PFSK-1 (cell line): ENCODE measurements around the gene ADAM17.

Source experiments
- FOXP2 ChIP-seq: optimal IDR thresholded peaks from 2 replicates; pipeline ENCODE3; 2011; ENCODE audit warnings: borderline replicate concordance, control low read depth, inconsistent platforms; ENCODE audit not compliant: insufficient read depth; ENCODE audit errors: extremely low read length, extremely low read depth
- POLR2AphosphoS5 ChIP-seq: IDR thresholded peaks from 2 replicates; pipeline ENCODE4 v1.6.1; 2012; ENCODE audit warnings: low read depth, mild to moderate bottlenecking, control low read depth, low read length, moderate library complexity
- REST ChIP-seq, 2 experiments: IDR thresholded peaks; 2 replicates each; pipeline versions ENCODE4 v1.6.1 to v1.8.0; 2011 to 2012; ENCODE audit warnings: low read depth in 2 of 2, low read length in 2 of 2, control low read depth in 1 of 2, inconsistent platforms in 1 of 2, mild to moderate bottlenecking in 1 of 2, moderate library complexity in 1 of 2; ENCODE audit not compliant: insufficient read depth in 1 of 2
- SIN3A ChIP-seq: IDR thresholded peaks from 2 replicates; pipeline ENCODE4 v1.6.1; 2012; ENCODE audit warnings: mild to moderate bottlenecking, low read length, moderate library complexity, borderline replicate concordance; ENCODE audit not compliant: insufficient read depth
- TAF1 ChIP-seq: IDR thresholded peaks from 2 replicates; pipeline ENCODE4 v1.6.1; 2012; ENCODE audit warnings: low read length, control low read depth, borderline replicate concordance; ENCODE audit not compliant: insufficient read depth

ADAM17 gene

DNA sequence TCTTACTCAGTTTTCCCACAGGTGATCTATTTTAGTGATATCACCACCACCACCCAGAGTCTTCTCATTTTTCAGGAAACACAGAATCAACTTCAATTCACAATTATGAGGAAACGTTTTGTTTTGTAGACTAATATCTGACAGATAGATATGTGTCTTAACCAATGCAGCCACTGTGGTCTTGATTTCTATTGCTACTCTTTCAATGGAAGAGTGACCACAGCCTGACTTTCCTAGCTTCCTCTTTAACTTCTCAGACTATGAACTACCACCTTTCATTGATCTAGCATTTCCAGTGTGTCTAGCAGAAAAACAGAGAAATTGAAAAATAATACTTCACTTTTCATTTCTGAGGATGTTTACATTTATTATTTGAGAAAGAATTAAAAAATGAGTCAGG is 20.5 kb downstream of the ADAM17 start:
- TF ChIP-seq REST (IDR thresholded peaks at IDR 0.05; ENCODE audit: insufficient read depth in 1 of 2, low read depth in 2 of 2, low read length in 2 of 2) (no peak), FOXP2 (no peak), SIN3A (no peak), POLR2AphosphoS5 (no peak), TAF1 (no peak)

DNA sequence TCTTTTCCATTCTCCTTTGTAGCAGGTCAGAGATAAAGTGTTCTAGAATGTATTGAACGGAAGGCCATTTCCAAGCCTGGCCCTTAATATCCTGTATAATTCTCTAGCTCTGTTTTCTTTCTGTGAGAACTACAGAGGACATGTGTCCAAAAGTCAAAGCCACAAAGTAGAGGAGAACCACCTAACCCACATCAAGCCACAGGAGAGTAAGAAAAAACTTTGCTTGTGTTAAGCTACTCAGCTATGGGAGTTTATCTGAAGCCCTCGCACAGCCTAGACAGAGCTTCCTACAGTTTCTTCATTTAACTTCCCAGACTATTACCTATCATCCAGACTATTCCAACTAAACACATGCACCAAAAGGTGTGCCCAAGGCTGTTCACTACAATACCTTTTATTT is 22.0 kb downstream of the ADAM17 start:
- no peak for TF ChIP-seq POLR2AphosphoS5
- no peak for TF ChIP-seq TAF1
- no peak for TF ChIP-seq FOXP2
- TF ChIP-seq REST (IDR thresholded peaks at IDR 0.05; ENCODE audit: insufficient read depth in 1 of 2, low read depth in 2 of 2, low read length in 2 of 2) = no peak
- no peak for TF ChIP-seq SIN3A

DNA sequence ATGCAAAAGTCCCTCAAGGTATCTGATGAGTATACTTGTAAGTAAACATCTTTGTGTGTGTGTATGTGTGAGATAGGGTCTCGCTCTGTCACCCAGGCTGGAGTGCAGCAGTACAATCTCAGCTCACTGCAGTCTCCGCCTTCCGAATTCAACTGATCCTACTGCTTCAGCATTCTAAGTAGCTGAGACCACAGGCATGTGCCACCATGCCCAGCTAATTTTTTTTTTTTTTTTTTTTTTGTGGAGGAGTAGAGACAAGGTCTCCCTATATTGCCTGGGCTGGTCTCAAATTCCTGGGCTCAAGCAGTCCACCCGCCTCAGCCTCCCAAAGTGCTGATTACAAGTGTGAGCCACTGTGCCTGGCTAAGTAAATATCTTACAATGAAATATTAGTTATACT is 23.2 kb downstream of the ADAM17 start:
- TF ChIP-seq REST (IDR thresholded peaks at IDR 0.05; ENCODE audit: insufficient read depth in 1 of 2, low read depth in 2 of 2, low read length in 2 of 2) (no peak), TAF1 (no peak), POLR2AphosphoS5 (no peak), FOXP2 (no peak), SIN3A (no peak)

DNA sequence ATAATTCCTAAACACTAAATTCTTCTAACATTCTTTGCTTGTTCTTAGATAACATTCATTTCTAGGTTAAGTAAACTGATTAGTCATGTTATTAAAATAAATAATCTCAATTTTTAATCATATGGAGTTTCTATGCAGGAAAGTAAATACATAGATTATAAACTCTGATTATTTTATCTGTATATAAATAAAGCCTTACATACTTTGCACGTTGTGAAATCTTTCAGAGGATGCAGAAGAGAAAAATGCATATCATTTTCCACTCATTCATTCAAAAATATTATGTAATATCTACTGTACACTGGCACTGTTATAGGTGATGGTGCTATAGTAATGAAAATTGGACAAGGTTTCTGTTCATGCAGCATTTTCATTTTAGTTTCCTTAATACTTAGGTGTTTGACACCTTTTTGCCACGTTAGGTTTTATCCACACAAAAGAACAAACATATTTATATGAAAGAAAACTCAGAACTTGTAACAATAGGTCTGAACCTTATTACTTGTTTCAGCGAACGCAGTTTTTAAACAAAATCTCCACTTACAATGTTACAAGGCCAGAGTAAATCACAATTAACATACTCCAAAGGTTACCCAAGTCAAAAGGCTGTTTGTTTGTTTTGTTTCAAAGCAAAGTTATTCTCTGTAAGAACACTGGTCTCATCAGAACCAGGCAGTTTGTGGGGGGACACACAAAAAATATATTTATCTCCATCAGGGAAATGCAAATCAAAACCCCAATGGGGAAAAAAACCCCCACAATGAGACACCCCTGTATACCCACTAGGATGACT is 27.4 kb downstream of the ADAM17 start:
- TF ChIP-seq FOXP2 (no peak), SIN3A (no peak), POLR2AphosphoS5 (no peak), TAF1 (no peak), REST (IDR thresholded peaks at IDR 0.05; ENCODE audit: insufficient read depth in 1 of 2, low read depth in 2 of 2, low read length in 2 of 2) (no peak)

DNA sequence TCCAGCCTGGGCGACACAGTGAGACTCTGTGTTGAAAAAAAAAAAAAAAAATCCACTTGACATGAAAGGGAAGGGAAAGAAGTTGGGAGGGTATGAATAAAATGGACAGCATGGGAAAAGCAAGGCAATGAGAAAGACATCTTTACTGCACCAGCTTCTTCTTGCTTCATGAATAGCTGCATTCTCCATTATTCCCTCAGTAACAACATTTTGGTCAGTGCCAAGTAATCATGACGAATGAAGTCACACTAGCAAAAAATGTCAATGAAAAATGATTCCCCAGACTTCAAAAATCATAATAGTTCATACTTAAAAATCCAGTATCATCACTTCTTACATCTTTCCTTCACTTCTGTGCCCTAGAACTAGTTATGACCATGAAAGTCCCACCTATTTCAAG is 30.4 kb downstream of the ADAM17 start:
- TF ChIP-seq TAF1 = no peak
- TF ChIP-seq POLR2AphosphoS5 = no peak
- no peak for TF ChIP-seq REST (IDR thresholded peaks at IDR 0.05; ENCODE audit: insufficient read depth in 1 of 2, low read depth in 2 of 2, low read length in 2 of 2)
- no peak for TF ChIP-seq SIN3A
- TF ChIP-seq FOXP2 = no peak
